Upper lobe of left lung (tissue), 6 donors: Measurements from ENCODE around the gene ARHGEF4. TPM values are rescaled to one million over a fixed set of nuclear protein-coding genes. Genes with fewer than 3 reads are reported as not detected.

Experiments used
- ATAC-seq, 2 donors: fragments of 200-7000 bp; cut with Tn5 transposase; one replicate each; pipeline ENCODE4 v1.9.1; 2022; ENCODE audit warnings: mild to moderate bottlenecking in 2 of 2, moderate library complexity in 2 of 2; ENCODE audit not compliant: low FRiP score in 2 of 2
- DNase-seq, 2 donors: peaks; one replicate each; pipeline ENCODE4 v3.0.0-alpha.2; 2019 to 2020
- H3K27ac ChIP-seq, 4 donors: fragments of 200-600 bp; sonication (generic); one replicate each; pipeline ENCODE4 v1.5.1; 2016 to 2019
- H3K27me3 ChIP-seq, 4 donors: fragments of 200-600 bp; sonication (generic); one replicate each; pipeline ENCODE4 v1.5.1; 2017 to 2019
- H3K36me3 ChIP-seq, 4 donors: fragments of 200-600 bp; sonication (generic); one replicate each; pipeline ENCODE4 v1.5.1; 2016 to 2019
- H3K4me1 ChIP-seq, 4 donors: fragments of 200-600 bp; sonication (generic); one replicate each; pipeline ENCODE4 v1.5.1; 2018 to 2019
- H3K4me3 ChIP-seq, 4 donors: fragments of 200-600 bp; sonication (generic); one replicate each; pipeline ENCODE4 v1.5.1; 2017 to 2019; ENCODE audit warnings: mild to moderate bottlenecking in 2 of 4, moderate library complexity in 1 of 4
- H3K9me3 ChIP-seq, 4 donors: fragments of 200-600 bp; sonication (generic); one replicate each; pipeline ENCODE4 v1.5.1; 2018 to 2019
- EP300 ChIP-seq, 4 donors: sonication (generic); formaldehyde crosslinking; IDR thresholded peaks; one replicate each; pipeline ENCODE4 v1.5.1; 2017; ENCODE audit warnings: antibody characterized with exemption in 4 of 4, control low read depth in 2 of 4
- POLR2A ChIP-seq, 4 donors: fragments of 450-650 bp; IDR thresholded peaks; one replicate each; pipeline ENCODE4 v1.5.1; 2016 to 2017; ENCODE audit warnings: antibody characterized with exemption in 4 of 4, mild to moderate bottlenecking in 2 of 4
- POLR2AphosphoS5 ChIP-seq, 2 donors: sonication (generic); formaldehyde crosslinking; IDR thresholded peaks; one replicate each; pipeline ENCODE4 v1.5.1; 2017; ENCODE audit warnings: antibody characterized with exemption in 2 of 2
- WGBS, 2 donors: methylation state at CpG; one replicate each; pipeline ENCODE4 v1.1.5; 2017 to 2018; 5-methylcytosine and 5-hydroxymethylcytosine counted together
- total RNA-seq, 6 donors: library from RNA; depleted of rRNA in 4 of 6; stranded (reverse); fragments of >200 nt in 4 of 6; gene quantifications; one replicate each; pipeline versions ENCODE4 v1.1.0 to v1.2.1, GENCODE V29; 2016 to 2021
- TF ChIP-seq, protein P1 (sequence below), 6 experiments: fragments of 450-650 bp in 4 of 6; fragments of 200-600 bp in 2 of 6; sonication (generic) in 2 of 6; IDR thresholded peaks; one replicate each; pipeline ENCODE4 v1.5.1; 2016 to 2019; ENCODE audit warnings: antibody characterized with exemption in 6 of 6
- donor health status: DM: no; HTN: no; CAD: no; lungs with moderate emphysema.
- donor health status: DM: no; HTN: yes; CAD: no; lungs with severe emphysema.

ARHGEF4 gene
- total RNA-seq, 6 donors from 2014 or later = 10.1 to 101 (median 22.5) TPM

DNA sequence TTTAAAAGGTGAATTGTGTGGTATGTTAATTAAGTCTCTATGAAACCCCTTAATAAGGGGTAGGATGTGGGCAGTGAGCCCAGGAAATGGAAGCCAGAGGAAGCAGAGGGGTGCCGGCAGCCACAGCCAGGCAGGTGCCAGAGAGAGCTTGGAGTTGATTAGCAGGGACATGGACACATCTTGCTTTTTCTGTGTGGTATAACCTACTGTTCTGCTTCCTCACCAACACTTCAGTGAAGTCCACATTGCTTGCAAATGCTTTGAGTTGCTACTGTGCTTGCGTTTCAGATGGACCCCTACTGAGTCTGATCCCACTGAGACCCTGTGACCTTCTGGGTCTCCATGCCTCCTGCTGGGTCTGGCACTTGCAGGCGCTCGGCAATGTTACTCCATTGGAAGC is 30.3 kb upstream of the ARHGEF4 start:
- no peak for TF ChIP-seq POLR2A (IDR thresholded peaks at IDR 0.05)
- H3K9me3 ChIP-seq = no peaks in the 10 kb centered on the region
- DNase-seq = no peak
- H3K27me3 ChIP-seq = no peaks in the 10 kb centered on the region
- no peaks in the 10 kb centered on the region for H3K36me3 ChIP-seq
- no peaks in the 10 kb centered on the region for H3K4me1 ChIP-seq
- H3K4me3 ChIP-seq = no peak overlapping the region
- 39 to 64% methylated on average over 4 of the region's 4 CpGs for WGBS, 2 donors
- no peak for ATAC-seq
- H3K27ac ChIP-seq = no peak overlapping the region

DNA sequence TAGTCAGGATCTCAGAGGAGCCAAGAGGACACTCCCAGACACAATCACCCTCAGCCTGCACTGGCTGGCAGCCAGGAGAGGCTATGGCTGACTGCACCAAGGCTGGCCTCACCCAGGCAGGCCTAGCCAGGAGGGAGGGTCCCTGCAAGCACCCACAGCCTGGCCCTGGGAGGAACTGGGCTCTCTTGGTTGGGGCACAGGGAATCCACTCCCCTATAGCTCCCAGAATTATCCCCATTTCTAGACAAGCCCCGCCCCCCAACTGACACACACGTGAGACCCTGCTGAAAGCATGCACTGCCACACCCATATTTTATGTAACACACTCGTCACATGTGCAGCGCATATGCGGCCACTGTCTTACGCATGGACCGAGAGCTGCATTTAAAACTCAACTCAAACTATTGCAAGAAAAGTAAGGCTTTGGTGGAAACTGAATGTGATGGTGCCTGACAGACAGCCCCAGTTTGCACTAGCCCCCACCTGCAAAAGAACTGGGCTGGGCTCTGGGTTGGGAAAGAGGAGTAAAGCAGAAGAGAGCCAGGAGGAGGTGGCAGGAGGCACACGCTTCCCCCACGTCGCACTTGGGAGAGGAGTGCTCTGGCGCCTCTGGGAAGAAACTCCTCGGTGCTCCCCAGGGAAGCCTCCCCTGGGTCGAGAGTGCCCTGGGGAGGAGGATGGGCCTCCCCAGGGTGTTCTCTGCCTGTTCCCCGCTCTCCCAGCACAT is 28.9 kb upstream of the ARHGEF4 start:
- DNase-seq = no peak
- peak; percentile 26 to 34 for ATAC-seq

DNA sequence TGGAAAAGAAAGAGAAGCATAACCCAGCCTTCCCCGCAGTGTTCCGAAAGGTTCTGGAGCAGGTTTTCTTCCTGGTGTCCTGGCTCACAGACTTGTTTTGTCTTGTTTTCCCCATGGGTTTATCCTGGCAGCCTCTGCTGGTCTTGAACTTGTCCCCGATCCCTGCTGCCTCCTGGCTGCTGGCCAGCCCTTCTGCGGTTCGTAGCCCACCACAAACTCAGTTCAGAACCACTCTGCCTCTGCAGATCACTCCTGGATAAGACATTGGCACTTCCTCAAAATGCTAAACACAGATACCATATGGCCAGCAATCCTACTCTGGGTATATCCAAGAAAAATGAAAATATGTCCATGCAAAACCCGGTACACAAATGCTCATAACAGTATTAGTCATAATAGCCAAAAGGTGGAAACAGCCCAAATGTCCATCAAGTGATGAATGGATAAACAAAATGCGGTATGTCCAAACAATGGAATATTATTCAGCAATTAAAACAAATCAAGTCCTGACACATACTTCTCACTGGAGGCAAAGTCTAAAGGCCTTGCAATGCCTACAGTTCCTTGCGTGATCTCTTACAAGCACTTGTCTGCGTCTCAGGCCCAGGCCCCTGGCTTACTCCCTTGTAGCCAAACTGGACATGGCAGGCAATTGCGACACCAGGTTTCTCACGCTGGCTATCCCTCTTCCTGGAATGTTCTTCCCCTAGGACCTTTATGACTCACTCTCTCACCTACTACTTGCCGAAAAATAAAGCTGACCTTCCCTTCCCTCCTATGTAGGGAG is 28.0 kb upstream of the ARHGEF4 start:
- TF ChIP-seq, protein P1, sequence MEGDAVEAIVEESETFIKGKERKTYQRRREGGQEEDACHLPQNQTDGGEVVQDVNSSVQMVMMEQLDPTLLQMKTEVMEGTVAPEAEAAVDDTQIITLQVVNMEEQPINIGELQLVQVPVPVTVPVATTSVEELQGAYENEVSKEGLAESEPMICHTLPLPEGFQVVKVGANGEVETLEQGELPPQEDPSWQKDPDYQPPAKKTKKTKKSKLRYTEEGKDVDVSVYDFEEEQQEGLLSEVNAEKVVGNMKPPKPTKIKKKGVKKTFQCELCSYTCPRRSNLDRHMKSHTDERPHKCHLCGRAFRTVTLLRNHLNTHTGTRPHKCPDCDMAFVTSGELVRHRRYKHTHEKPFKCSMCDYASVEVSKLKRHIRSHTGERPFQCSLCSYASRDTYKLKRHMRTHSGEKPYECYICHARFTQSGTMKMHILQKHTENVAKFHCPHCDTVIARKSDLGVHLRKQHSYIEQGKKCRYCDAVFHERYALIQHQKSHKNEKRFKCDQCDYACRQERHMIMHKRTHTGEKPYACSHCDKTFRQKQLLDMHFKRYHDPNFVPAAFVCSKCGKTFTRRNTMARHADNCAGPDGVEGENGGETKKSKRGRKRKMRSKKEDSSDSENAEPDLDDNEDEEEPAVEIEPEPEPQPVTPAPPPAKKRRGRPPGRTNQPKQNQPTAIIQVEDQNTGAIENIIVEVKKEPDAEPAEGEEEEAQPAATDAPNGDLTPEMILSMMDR (IDR thresholded peaks at IDR 0.05) = no peak
- TF ChIP-seq EP300 (IDR thresholded peaks at IDR 0.05) (no peak), POLR2AphosphoS5 (IDR thresholded peaks at IDR 0.05) (no peak), POLR2A (IDR thresholded peaks at IDR 0.05) (no peak)
- DNase-seq (no peak), ATAC-seq (no peak)
- Histone ChIP-seq H3K4me1 (no peaks in the 10 kb centered on the region), H3K4me3 (no peak overlapping the region), H3K27me3 (no peaks in the 10 kb centered on the region), H3K36me3 (no peaks in the 10 kb centered on the region), H3K27ac (no peak overlapping the region), H3K9me3 (no peaks in the 10 kb centered on the region)
- 72 to 73% methylated on average over 12 of the region's 12 CpGs for WGBS, 2 donors

More for the DNA sequence above, 28.9 kb upstream of the ARHGEF4 start:
- no peaks in the 10 kb centered on the region for H3K4me1 ChIP-seq
- H3K4me3 ChIP-seq = no peak overlapping the region
- no peaks in the 10 kb centered on the region for H3K9me3 ChIP-seq
- TF ChIP-seq EP300 (IDR thresholded peaks at IDR 0.05) (no peak), POLR2AphosphoS5 (IDR thresholded peaks at IDR 0.05) (no peak), POLR2A (IDR thresholded peaks at IDR 0.05) (no peak)
- TF ChIP-seq, protein P1 (IDR thresholded peaks at IDR 0.05) = no peak
- no peak overlapping the region for H3K27ac ChIP-seq
- H3K27me3 ChIP-seq = no peaks in the 10 kb centered on the region
- H3K36me3 ChIP-seq = no peaks in the 10 kb centered on the region
- WGBS, 2 donors = 60 to 70% methylated on average over 12 to 14 of the region's 14 CpGs

DNA sequence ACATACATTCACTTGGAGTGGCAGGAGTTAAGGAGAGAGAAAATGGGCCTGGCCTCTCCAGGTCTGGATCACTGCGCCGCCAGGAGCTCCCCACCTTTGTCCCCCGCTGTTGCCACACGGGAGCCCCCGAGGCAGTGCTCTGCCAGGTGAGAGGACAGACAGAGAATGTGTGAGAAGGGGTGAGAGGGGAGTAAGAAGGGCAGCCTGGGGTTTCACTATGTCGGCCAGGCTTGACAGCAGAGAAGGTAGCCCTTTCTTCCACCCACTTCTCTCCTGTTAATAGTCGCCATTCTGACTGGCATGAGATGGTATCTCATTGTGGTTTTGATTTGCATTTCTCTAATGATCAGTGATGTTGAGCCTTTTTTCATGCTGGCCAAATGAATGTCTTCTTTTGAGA is 26.2 kb upstream of the ARHGEF4 start:
- no peak overlapping the region for H3K27ac ChIP-seq
- TF ChIP-seq POLR2AphosphoS5 (IDR thresholded peaks at IDR 0.05) (no peak), POLR2A (IDR thresholded peaks at IDR 0.05) (no peak), EP300 (IDR thresholded peaks at IDR 0.05) (no peak)
- TF ChIP-seq, protein P1 (IDR thresholded peaks at IDR 0.05) = no peak
- H3K27me3 ChIP-seq = no peaks in the 10 kb centered on the region
- no peaks in the 10 kb centered on the region for H3K4me1 ChIP-seq
- no peaks in the 10 kb centered on the region for H3K9me3 ChIP-seq
- ATAC-seq (no peak), DNase-seq (no peak)
- 56 to 66% methylated on average over 7 of the region's 7 CpGs for WGBS, 2 donors
- H3K36me3 ChIP-seq = no peaks in the 10 kb centered on the region
- no peak overlapping the region for H3K4me3 ChIP-seq

DNA sequence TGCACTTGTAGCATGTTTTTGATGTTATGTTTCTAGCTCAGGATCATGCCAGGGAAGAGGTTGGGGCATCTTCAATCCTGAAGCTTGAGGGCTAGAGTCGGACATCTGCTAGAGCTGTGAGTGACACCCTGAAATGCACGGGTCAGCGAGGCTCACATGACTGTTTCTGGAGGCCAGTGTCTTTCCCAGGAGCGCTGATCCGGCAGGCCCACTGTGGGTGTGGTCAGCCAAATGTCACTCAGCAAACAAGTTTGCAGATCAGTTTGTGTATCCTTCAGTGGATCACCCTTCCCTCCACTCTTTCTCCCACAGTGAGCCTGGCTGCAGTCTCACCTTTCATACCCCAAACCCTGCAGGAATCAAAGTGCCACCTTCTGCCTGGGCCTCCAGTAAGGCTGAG is 23.0 kb upstream of the ARHGEF4 start:
- TF ChIP-seq POLR2A (IDR thresholded peaks at IDR 0.05) = no peak
- no peak for TF ChIP-seq EP300 (IDR thresholded peaks at IDR 0.05)
- TF ChIP-seq, protein P1 (IDR thresholded peaks at IDR 0.05) = no peak
- TF ChIP-seq POLR2AphosphoS5 (IDR thresholded peaks at IDR 0.05) = no peak
- WGBS, 2 donors = 55 to 81% methylated on average over 5 of the region's 5 CpGs
- DNase-seq = no peak
- Histone ChIP-seq H3K27ac (no peak overlapping the region), H3K27me3 (no peaks in the 10 kb centered on the region), H3K36me3 (no peaks in the 10 kb centered on the region), H3K9me3 (no peaks in the 10 kb centered on the region), H3K4me3 (no peak overlapping the region), H3K4me1 (no peaks in the 10 kb centered on the region)
- no peak for ATAC-seq
